ENCODE data around the gene CASKIN2. TPM values are rescaled to one million over a fixed set of nuclear protein-coding genes. Genes with fewer than 3 reads are reported as not detected.

CASKIN2 gene
- total RNA-seq, 1 experiment from 2014 or later: 37.0 TPM

DNA sequence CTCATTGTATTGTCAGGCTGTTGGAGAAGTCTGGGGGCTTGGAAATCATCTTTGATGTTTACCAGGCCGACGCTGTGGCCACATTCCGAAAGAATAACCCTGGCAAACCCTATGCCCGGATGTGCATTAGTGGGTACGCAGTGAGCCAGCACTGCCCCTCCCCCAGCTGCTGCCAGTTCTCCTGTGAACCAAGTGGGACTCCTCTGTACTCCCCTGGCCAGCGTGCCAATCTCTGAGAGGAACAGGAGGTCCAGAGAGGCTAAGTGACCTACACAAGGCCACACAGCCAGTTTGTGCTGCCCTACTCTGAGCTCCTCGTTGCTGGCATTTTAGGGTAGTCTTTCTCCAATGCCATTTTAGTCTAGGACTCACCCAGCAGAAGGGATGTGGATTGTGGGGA lies 8.3 kb upstream of the CASKIN2 start:
- no peak overlapping the region for H2BK120ac ChIP-seq (ENCODE audit: low read depth, low read length, poor library complexity, severe bottlenecking)
- H3K56ac ChIP-seq (ENCODE audit: insufficient read length, low read depth, low read length): no peak overlapping the region
- H3K27ac ChIP-seq (ENCODE audit: insufficient read length, low read depth, low read length): no peak overlapping the region
- Mint-ChIP-seq H3K4me1 (peaks cover 15 to 18% of the 10 kb centered on the region in 2 experiments), H3K9me3 (no peaks in the 10 kb centered on the region), H3K36me3 (ENCODE audit: insufficient read depth in 1 of 3, low read depth in 3 of 3) (peaks cover 4 to 47% (median 44%) of the 10 kb centered on the region in 3 experiments; a peak in 6 of 7 replicates), H3K27me3 (ENCODE audit: low read depth) (peaks cover 2% of the 10 kb centered on the region; the same call in 1 of the 2 replicates), H3K27ac (no peak overlapping the region; a peak in 1 of 7 replicates), H3K4me3 (no peak overlapping the region; a peak in 1 of 5 replicates)
- H4K5ac ChIP-seq (ENCODE audit: insufficient read length, low read depth, low read length): no peak overlapping the region
- H2BK20ac ChIP-seq (ENCODE audit: low read depth, low read length, poor library complexity, severe bottlenecking): no peak overlapping the region
- no peak overlapping the region for H4K8ac ChIP-seq (replicated peaks; ENCODE audit: insufficient read length, low read depth, low read length)
- no peaks in the 10 kb centered on the region for H3K4me1 ChIP-seq (ENCODE audit: insufficient read depth, low read length)
- no peak overlapping the region for H3K18ac ChIP-seq (ENCODE audit: insufficient read length, low read depth, low read length)
- H3K14ac ChIP-seq (ENCODE audit: insufficient read depth, low read length): no peak overlapping the region
- H4K20me1 ChIP-seq (ENCODE audit: control insufficient read depth, insufficient read depth, insufficient read length): no peaks in the 10 kb centered on the region
- no peak overlapping the region for H2BK15ac ChIP-seq (ENCODE audit: low read depth, low read length)
- no peaks in the 10 kb centered on the region for H3K27me3 ChIP-seq (ENCODE audit: insufficient read depth, low read length)
- no peak overlapping the region for H3K23ac ChIP-seq (ENCODE audit: insufficient read length, low read depth, low read length)
- H3K4me2 ChIP-seq (ENCODE audit: insufficient read depth, insufficient read length, low read length): no peak overlapping the region
- no peak overlapping the region for H3T11ph ChIP-seq (ENCODE audit: low read length)
- DNase-seq: no peak
- peaks cover 14% of the 10 kb centered on the region for H3K23me2 ChIP-seq (ENCODE audit: insufficient read length, low read depth, low read length, poor library complexity, severe bottlenecking)
- H2AFZ ChIP-seq (ENCODE audit: low read length): no peak overlapping the region
- H2BK5ac ChIP-seq (ENCODE audit: insufficient read length, low read length): no peak overlapping the region
- no peaks in the 10 kb centered on the region for H3K79me1 ChIP-seq (ENCODE audit: insufficient read depth, low read depth, low read length, poor library complexity, severe bottlenecking)
- WGBS (ENCODE audit: extremely low coverage, insufficient read length, low lambda C conversion rate): no CpG with 5 or more reads among the region's 7 CpGs
- H3K79me2 ChIP-seq (ENCODE audit: insufficient read depth, low read length): no peaks in the 10 kb centered on the region
- no peak overlapping the region for H2AK5ac ChIP-seq (ENCODE audit: insufficient read length, low read length)
- no peaks in the 10 kb centered on the region for H3K9me3 ChIP-seq (ENCODE audit: control insufficient read depth, low read depth, low read length)
- TF ChIP-seq, protein P1, sequence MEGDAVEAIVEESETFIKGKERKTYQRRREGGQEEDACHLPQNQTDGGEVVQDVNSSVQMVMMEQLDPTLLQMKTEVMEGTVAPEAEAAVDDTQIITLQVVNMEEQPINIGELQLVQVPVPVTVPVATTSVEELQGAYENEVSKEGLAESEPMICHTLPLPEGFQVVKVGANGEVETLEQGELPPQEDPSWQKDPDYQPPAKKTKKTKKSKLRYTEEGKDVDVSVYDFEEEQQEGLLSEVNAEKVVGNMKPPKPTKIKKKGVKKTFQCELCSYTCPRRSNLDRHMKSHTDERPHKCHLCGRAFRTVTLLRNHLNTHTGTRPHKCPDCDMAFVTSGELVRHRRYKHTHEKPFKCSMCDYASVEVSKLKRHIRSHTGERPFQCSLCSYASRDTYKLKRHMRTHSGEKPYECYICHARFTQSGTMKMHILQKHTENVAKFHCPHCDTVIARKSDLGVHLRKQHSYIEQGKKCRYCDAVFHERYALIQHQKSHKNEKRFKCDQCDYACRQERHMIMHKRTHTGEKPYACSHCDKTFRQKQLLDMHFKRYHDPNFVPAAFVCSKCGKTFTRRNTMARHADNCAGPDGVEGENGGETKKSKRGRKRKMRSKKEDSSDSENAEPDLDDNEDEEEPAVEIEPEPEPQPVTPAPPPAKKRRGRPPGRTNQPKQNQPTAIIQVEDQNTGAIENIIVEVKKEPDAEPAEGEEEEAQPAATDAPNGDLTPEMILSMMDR (conservative IDR thresholded peaks at IDR 0.05): no peak
- no peak overlapping the region for H3K4ac ChIP-seq (ENCODE audit: low read depth, low read length)
- no peak overlapping the region for H4K91ac ChIP-seq (ENCODE audit: insufficient read length, low read depth, low read length)
- H2BK12ac ChIP-seq (ENCODE audit: insufficient read length, low read depth, low read length): no peak overlapping the region
- no peak overlapping the region for H3K9ac ChIP-seq (ENCODE audit: extremely low read depth, insufficient read length, low read length)
